Body of pancreas (tissue), 4 donors: Measurements from ENCODE around the gene IL1R2. TPM values are rescaled to one million over a fixed set of nuclear protein-coding genes. Genes with fewer than 3 reads are reported as not detected.

ENCODE experiments used
- ATAC-seq: fragments of 150-250 bp; one replicate; pipeline ENCODE4 v1.9.1; 2016
- DNase-seq, 4 donors: peaks; one replicate each; pipeline ENCODE4 v3.0.0-alpha.2; 2019
- H3K27ac ChIP-seq, 4 donors: fragments of 200-600 bp; sonication (generic); 1 replicate in 3 of 4; 2 replicates in 1 of 4; pipeline versions ENCODE4 v1.5.1 to v1.6.1; 2016 to 2019; ENCODE audit warnings: mild to moderate bottlenecking in 1 of 4, mixed read lengths in 1 of 4, moderate library complexity in 1 of 4
- H3K27me3 ChIP-seq, 2 donors: fragments of 200-600 bp; sonication (generic); one replicate each; pipeline ENCODE4 v1.6.0; 2016; ENCODE audit warnings: mild to moderate bottlenecking in 1 of 2
- H3K36me3 ChIP-seq, 2 donors: fragments of 200-600 bp; sonication (generic); replicated peaks in 1 of 2; 2 replicates each; pipeline ENCODE4 v1.5.1; 2016; ENCODE audit warnings: low read depth in 2 of 2; ENCODE audit not compliant: insufficient read depth in 1 of 2
- H3K4me1 ChIP-seq: fragments of 200-600 bp; sonication (generic); one replicate; pipeline ENCODE4 v1.6.0; 2016
- H3K4me3 ChIP-seq, 2 donors: fragments of 200-600 bp; sonication (generic); 1 replicate in 1 of 2; 2 replicates in 1 of 2; pipeline ENCODE4 v1.5.1; 2016 to 2019
- H3K9me3 ChIP-seq, 3 donors: fragments of 200-600 bp; sonication (generic); 1 replicate in 2 of 3; 2 replicates in 1 of 3; pipeline ENCODE4 v1.5.1; 2016
- POLR2A ChIP-seq, 3 donors: fragments of 450-650 bp; IDR thresholded peaks; one replicate each; pipeline ENCODE4 v1.6.1; 2016; ENCODE audit warnings: antibody characterized with exemption in 3 of 3, mild to moderate bottlenecking in 2 of 3
- WGBS, 2 donors: methylation state at CpG; one replicate each; pipeline ENCODE4 v1.1.5; 2017; 5-methylcytosine and 5-hydroxymethylcytosine counted together
- intact Hi-C: fragments of 100-400 bp; cut with DNase I; formaldehyde crosslinking; loops from one replicate; pipeline ENCODE4 v1.15.1; 2023
- total RNA-seq, 2 donors: library from RNA; depleted of rRNA; stranded (reverse); fragments of >200 nt; gene quantifications; one replicate each; pipeline ENCODE4 v1.1.0, GENCODE V29; 2016
- TF ChIP-seq, protein P1 (sequence below), 7 experiments: fragments of 450-650 bp in 4 of 7; fragments of 200-600 bp in 3 of 7; sonication (generic) in 3 of 7; IDR thresholded peaks; one replicate each; pipeline ENCODE4 v1.5.1; 2016 to 2019; ENCODE audit warnings: antibody characterized with exemption in 7 of 7

IL1R2 gene
- total RNA-seq, 2 donors from 2014 or later, result 8.0 TPM; not detected in 1

DNA sequence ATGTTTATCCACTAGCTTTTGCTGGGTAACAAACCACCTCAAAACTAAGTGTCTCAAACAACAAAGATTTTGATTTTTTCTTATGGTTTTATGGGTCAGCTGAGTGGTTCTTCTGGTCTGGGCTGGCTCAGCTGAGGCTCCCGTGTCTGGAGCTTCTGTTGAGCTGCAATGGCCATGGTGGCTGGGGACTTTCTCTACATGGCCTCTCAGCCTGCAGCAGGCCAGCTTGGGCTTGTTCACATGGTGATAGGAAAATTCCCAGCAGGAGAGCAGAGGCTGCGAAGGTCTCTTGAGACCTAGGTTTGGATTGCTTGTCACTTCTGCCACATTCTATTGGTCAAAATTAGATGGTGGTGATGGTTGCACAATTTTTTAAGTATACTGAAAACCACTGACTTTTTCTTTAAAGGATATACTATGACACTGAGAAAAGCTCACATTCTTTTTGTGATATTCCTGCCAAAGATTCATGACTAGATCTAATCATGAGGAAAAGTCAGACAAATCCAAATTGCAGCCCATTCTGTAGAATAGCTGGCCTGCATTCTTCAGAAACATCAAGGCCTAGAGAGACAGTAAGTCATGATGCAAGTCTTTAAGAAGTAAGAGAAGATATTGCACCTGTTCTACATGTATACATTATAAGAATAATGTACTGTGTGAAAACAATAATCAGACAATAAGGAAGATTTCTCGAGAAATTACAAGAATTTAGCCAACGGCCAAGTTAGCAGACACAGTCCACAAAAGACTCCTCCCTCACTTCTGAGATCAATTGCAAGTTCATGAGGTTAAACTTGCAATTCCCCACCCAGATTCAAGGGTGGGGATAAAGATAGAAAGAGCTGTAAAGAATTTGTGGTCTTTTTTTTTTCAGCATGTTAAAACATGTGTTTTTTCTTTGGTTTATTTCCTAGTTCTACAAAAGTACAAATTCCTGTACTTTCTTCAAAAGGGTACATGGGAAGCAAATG lies 35.0 kb upstream of the IL1R2 start:
- intact Hi-C loops, result no loop called here
- Histone ChIP-seq H3K27me3 (no peaks in the 10 kb centered on the region), H3K27ac (no peak overlapping the region), H3K4me1 (no peaks in the 10 kb centered on the region), H3K36me3 (no peaks in the 10 kb centered on the region), H3K9me3 (no peaks in the 10 kb centered on the region), H3K4me3 (no peak overlapping the region)
- no peak for TF ChIP-seq POLR2A (IDR thresholded peaks at IDR 0.05)
- TF ChIP-seq, protein P1, sequence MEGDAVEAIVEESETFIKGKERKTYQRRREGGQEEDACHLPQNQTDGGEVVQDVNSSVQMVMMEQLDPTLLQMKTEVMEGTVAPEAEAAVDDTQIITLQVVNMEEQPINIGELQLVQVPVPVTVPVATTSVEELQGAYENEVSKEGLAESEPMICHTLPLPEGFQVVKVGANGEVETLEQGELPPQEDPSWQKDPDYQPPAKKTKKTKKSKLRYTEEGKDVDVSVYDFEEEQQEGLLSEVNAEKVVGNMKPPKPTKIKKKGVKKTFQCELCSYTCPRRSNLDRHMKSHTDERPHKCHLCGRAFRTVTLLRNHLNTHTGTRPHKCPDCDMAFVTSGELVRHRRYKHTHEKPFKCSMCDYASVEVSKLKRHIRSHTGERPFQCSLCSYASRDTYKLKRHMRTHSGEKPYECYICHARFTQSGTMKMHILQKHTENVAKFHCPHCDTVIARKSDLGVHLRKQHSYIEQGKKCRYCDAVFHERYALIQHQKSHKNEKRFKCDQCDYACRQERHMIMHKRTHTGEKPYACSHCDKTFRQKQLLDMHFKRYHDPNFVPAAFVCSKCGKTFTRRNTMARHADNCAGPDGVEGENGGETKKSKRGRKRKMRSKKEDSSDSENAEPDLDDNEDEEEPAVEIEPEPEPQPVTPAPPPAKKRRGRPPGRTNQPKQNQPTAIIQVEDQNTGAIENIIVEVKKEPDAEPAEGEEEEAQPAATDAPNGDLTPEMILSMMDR (IDR thresholded peaks at IDR 0.05), result no peak
- DNase-seq (no peak), ATAC-seq (no peak)
- WGBS, 2 donors, result 53 to 75% methylated on average over 4 of the region's 4 CpGs

DNA sequence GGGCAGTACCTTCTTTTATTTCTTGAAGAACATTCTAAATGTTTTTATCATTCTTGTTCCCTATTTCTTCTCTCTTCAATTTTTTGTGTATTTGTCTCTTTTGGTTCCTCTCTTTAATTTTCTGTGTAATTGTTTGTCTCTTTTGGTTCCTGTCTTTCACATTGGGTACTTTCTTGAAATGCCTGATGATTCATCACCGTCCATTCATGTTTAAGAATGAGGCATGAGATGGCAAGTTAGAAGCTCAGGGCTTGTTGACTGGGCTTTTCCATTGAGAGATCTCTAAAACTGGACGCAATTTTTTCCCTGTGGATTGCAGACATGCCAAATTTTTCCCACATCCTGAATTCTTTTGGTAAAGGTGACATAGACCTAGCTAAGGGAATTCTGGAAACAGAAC lies 33.7 kb upstream of the IL1R2 start:
- peak overlapping the region in 1 of 4 donors; percentile 24 for H3K27ac ChIP-seq
- H3K36me3 ChIP-seq, result no peaks in the 10 kb centered on the region
- ATAC-seq (no peak), DNase-seq (no peak)
- TF ChIP-seq POLR2A (IDR thresholded peaks at IDR 0.05), result no peak
- TF ChIP-seq, protein P1 (IDR thresholded peaks at IDR 0.05), result no peak
- H3K4me3 ChIP-seq, result no peak overlapping the region
- no peaks in the 10 kb centered on the region for H3K9me3 ChIP-seq
- H3K4me1 ChIP-seq, result no peaks in the 10 kb centered on the region
- no peaks in the 10 kb centered on the region for H3K27me3 ChIP-seq
- intact Hi-C loops, result no loop called here
- WGBS, 2 donors, result 26 to 48% methylated on average over 2 of the region's 2 CpGs

DNA sequence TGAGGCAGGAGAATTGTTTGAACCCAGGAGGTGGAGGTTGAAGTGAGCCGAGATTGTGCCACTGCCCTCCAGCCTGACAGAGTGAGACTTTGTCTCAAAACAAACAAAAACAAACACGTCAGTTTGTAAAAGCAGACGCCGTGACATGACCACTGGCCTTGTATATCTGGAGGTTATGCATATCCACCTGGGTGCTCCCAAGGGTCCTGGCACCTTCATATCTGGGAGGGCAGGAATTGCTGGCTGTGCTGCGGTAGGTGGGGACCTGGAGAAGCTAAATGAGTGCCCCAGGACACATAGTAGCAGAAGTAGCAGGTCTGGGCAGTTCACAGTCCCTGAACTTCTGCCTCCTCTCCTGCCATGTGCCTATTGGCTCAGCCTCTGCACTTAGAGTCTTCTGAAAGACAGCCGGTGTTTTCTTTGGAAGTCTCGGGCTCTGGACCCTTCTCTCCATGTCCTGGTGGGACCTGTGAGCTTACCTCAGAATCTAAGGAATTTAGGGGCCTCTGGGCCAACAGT lies 30.9 kb upstream of the IL1R2 start:
- no peaks in the 10 kb centered on the region for H3K36me3 ChIP-seq
- DNase-seq (no peak), ATAC-seq (peak; percentile 33)
- H3K4me1 ChIP-seq, result no peaks in the 10 kb centered on the region
- intact Hi-C loops, result no loop called here
- H3K27ac ChIP-seq, result peak overlapping the region in 2 of 4 donors; percentile 42 to 71
- no peaks in the 10 kb centered on the region for H3K9me3 ChIP-seq
- H3K27me3 ChIP-seq, result no peaks in the 10 kb centered on the region
- WGBS, 2 donors, result 61 to 65% methylated on average over 7 of the region's 7 CpGs
- TF ChIP-seq, protein P1 (IDR thresholded peaks at IDR 0.05), result no peak
- no peak for TF ChIP-seq POLR2A (IDR thresholded peaks at IDR 0.05)
- H3K4me3 ChIP-seq, result no peak overlapping the region

DNA sequence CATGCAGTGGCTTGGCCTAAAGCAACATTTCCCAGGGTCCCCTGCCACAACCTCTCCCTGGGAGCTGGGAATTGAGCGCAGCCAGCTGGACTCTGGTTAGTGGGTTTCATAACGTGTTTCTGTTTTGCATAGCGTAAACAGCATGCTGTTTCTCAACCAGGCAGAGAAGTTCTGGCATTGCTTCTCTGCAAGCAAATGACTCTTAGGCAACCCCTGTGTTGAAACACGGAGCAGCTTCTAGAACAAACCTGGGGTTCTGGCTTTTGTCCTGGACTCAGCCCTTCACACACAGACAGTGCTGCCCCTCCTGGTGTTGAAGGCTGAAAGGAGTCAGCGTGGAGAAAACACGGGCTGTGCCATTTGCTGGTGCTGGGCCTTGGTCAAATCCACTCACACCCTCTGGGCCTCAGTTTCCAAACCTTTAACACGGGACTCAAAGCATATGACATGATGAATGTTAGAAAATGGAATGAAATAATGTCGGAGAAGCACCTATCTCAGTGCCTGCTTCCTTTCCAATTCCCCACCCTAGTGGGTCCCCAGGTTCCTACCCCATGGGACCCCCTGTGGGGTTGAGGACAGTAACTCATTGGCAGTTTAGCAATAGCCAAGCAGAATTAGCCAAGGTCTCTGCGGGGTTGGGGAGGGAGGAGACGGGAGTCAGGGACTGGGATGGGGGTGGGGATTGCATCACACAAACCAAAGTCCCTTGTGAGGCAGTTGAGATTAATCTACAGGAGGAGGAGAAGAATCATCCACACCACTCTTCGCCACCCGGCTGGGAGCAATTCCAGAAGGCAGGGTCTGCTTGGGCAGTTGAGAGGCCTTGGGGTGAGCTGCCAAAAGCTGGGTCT lies 30.2 kb upstream of the IL1R2 start:
- Histone ChIP-seq H3K9me3 (no peaks in the 10 kb centered on the region), H3K27me3 (no peaks in the 10 kb centered on the region), H3K4me1 (no peaks in the 10 kb centered on the region), H3K27ac (peak overlapping the region in 2 of 4 donors; percentile 48 to 71), H3K36me3 (no peaks in the 10 kb centered on the region), H3K4me3 (no peak overlapping the region)
- DNase-seq (peak; percentile 26 to 83 (median 48)), ATAC-seq (peak; percentile 66)
- 59 to 72% methylated on average over 7 to 12 of the region's 12 CpGs for WGBS, 2 donors
- intact Hi-C loops, result no loop called here
- TF ChIP-seq, protein P1 (IDR thresholded peaks at IDR 0.05), result no peak
- no peak for TF ChIP-seq POLR2A (IDR thresholded peaks at IDR 0.05)
